ENCODE measurements around the gene CCBE1.

- TF ChIP-seq, protein P1, sequence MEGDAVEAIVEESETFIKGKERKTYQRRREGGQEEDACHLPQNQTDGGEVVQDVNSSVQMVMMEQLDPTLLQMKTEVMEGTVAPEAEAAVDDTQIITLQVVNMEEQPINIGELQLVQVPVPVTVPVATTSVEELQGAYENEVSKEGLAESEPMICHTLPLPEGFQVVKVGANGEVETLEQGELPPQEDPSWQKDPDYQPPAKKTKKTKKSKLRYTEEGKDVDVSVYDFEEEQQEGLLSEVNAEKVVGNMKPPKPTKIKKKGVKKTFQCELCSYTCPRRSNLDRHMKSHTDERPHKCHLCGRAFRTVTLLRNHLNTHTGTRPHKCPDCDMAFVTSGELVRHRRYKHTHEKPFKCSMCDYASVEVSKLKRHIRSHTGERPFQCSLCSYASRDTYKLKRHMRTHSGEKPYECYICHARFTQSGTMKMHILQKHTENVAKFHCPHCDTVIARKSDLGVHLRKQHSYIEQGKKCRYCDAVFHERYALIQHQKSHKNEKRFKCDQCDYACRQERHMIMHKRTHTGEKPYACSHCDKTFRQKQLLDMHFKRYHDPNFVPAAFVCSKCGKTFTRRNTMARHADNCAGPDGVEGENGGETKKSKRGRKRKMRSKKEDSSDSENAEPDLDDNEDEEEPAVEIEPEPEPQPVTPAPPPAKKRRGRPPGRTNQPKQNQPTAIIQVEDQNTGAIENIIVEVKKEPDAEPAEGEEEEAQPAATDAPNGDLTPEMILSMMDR (IDR thresholded peaks at IDR 0.05; ENCODE audit: insufficient read depth, low read length): no peak
- TF ChIP-seq POLR2AphosphoS5 (IDR thresholded peaks at IDR 0.05; ENCODE audit: low read depth): no peak
Observed at GRCh38 chr18:59639821-59640220, 57.4 kb downstream of the CCBE1 start.

All from HL-60 (cell line).